SK-N-SH treated with all-trans-retinoic acid at 6 μM for 48 hours (cell line): ENCODE measurements around the gene TSPAN14.

ENCODE experiments used
- CREB5 ChIP-seq: fragments of 250-450 bp; sonication (Bioruptor Pico); IDR thresholded peaks from 2 replicates; pipeline ENCODE4 v1.5.1; 2020; ENCODE audit warnings: low read depth, mild to moderate bottlenecking, moderate library complexity
- CSDC2 ChIP-seq: fragments of 250-450 bp; sonication (Bioruptor Pico); IDR thresholded peaks from 2 replicates; pipeline ENCODE4 v1.5.0; 2020; ENCODE audit warnings: mild to moderate bottlenecking, moderate library complexity
- ESRRG ChIP-seq: fragments of 250-450 bp; sonication (Bioruptor Pico); IDR thresholded peaks from 2 replicates; pipeline ENCODE4 v1.6.1; 2021; ENCODE audit warnings: mild to moderate bottlenecking
- OSR1 ChIP-seq: fragments of 250-450 bp; sonication (Bioruptor Pico); IDR thresholded peaks from 2 replicates; pipeline ENCODE4 v1.8.0; 2022; ENCODE audit warnings: moderate library complexity, mild to moderate bottlenecking, inconsistent platforms
- PATZ1 ChIP-seq: fragments of 250-450 bp; sonication (Bioruptor Pico); IDR thresholded peaks from 2 replicates; pipeline ENCODE4 v1.8.0; 2020; ENCODE audit warnings: mild to moderate bottlenecking, moderate library complexity, borderline replicate concordance
- POU6F1 ChIP-seq: fragments of 250-450 bp; sonication (Bioruptor Pico); IDR thresholded peaks from 2 replicates; pipeline ENCODE4 v1.8.0; 2021; ENCODE audit warnings: low read depth, mild to moderate bottlenecking, moderate library complexity, borderline replicate concordance
- PPARA ChIP-seq: fragments of 250-450 bp; sonication (Bioruptor Pico); IDR thresholded peaks from 2 replicates; pipeline ENCODE4 v1.5.0; 2020; ENCODE audit warnings: mild to moderate bottlenecking, borderline replicate concordance
- RARB ChIP-seq: fragments of 250-450 bp; sonication (Bioruptor Pico); IDR thresholded peaks from 2 replicates; pipeline ENCODE4 v1.8.0; 2021; ENCODE audit warnings: mild to moderate bottlenecking, moderate library complexity
- SNAI2 ChIP-seq: fragments of 250-450 bp; sonication (Bioruptor Pico); IDR thresholded peaks from 2 replicates; pipeline ENCODE4 v1.5.0; 2020; ENCODE audit warnings: mild to moderate bottlenecking, moderate library complexity
- TOX ChIP-seq: fragments of 250-450 bp; sonication (Bioruptor Pico); IDR thresholded peaks from 2 replicates; pipeline ENCODE4 v1.8.0; 2021; ENCODE audit warnings: mild to moderate bottlenecking, moderate library complexity, borderline replicate concordance
- ZC3H10 ChIP-seq: fragments of 250-450 bp; sonication (Bioruptor Pico); IDR thresholded peaks from 2 replicates; pipeline ENCODE4 v1.5.1; 2021; ENCODE audit warnings: mild to moderate bottlenecking, moderate library complexity
- ZFP3 ChIP-seq: fragments of 250-450 bp; sonication (Bioruptor Pico); IDR thresholded peaks from 2 replicates; pipeline ENCODE4 v1.5.0; 2020; ENCODE audit warnings: mild to moderate bottlenecking, moderate library complexity
- ZNF565 ChIP-seq: fragments of 450-650 bp; formaldehyde crosslinking; conservative IDR thresholded peaks from 2 replicates; pipeline ENCODE4 v1.5.0; 2020; ENCODE audit warnings: low read depth, mild to moderate bottlenecking, moderate library complexity

GRCh38 chr10:80522756-80523363 lies 68.8 kb downstream of the TSPAN14 start:
- no peak for TF ChIP-seq POU6F1
- no peak for TF ChIP-seq ZFP3 (CRISPR knock-in tag)
- TF ChIP-seq SNAI2 (CRISPR knock-in tag), result no peak
- no peak for TF ChIP-seq TOX
- no peak for TF ChIP-seq RARB (CRISPR knock-in tag)
- no peak for TF ChIP-seq PATZ1 (CRISPR knock-in tag)
- no peak for TF ChIP-seq OSR1 (CRISPR knock-in tag)
- no peak for TF ChIP-seq CSDC2 (CRISPR knock-in tag)
- TF ChIP-seq ZNF565, result no peak
- no peak for TF ChIP-seq CREB5 (CRISPR knock-in tag)
- no peak for TF ChIP-seq PPARA
- TF ChIP-seq ZC3H10, result no peak
- no peak for TF ChIP-seq ESRRG (CRISPR knock-in tag)
